Measurements from ENCODE around the gene NXNL1. TPM values are rescaled to one million over a fixed set of nuclear protein-coding genes. Genes with fewer than 3 reads are reported as not detected.

NXNL1 gene
- total and polyA plus RNA-seq, 2 of the 8 experiments (the other 6 are each of a cell fraction or from before 2014, with no cell fraction given): not detected

DNA sequence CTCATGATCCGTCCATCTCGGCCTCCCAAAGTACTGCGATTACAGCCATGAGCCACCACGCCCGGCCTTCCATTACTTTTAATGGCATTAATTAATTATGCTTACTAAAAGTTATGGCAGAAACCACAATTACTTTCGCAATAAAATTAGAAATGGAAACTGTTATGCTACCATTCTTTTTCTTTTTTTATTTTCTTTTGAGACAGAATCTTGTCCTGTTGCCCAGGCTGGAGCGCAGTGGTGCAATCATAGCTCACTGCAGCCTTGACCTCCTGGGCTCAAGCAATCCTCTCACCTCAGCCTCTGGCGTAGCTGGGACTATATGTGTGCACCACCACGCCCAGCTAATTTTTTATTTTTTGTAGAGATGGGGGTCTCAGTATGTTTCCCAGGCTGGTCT is 50.7 kb downstream of the NXNL1 start:
- H4K8ac ChIP-seq (ENCODE audit: extremely low read depth, insufficient read depth, low read length): no peak overlapping the region
- DNase-seq (ENCODE audit: low read depth in 1 of 2, low spot score in 2 of 2): no peak
- WGBS, 2 experiments (ENCODE audit: extremely low coverage in 1 of 2, insufficient coverage in 1 of 2, insufficient read length in 1 of 2, insufficient replicate concordance in 2 of 2, low coverage in 1 of 2, low lambda C conversion rate in 2 of 2, missing lambda C conversion rate in 1 of 2): 93% methylated on average over 9 of the region's 9 CpGs; no CpG with 5 or more reads in 1 of the 2 experiments
- H3K14ac ChIP-seq (ENCODE audit: insufficient read length): no peak overlapping the region
- peaks cover 0 to 21% (median 10%) of the 10 kb centered on the region in 4 experiments; a peak in 6 of 7 replicates for H3K4me1 ChIP-seq (replicated peaks in 1 of 4; ENCODE audit: control insufficient read depth in 3 of 4, insufficient read depth in 4 of 4, low read length in 3 of 4)
- H3K9me3 ChIP-seq (ENCODE audit: insufficient read depth in 2 of 2, low read depth in 1 of 2, low read length in 1 of 2): no peaks in the 10 kb centered on the region
- H4K20me1 ChIP-seq (replicated peaks in 1 of 2; ENCODE audit: control insufficient read depth in 1 of 2, insufficient read depth in 2 of 2, low read length in 2 of 2): no peaks in the 10 kb centered on the region
- H3K36me3 ChIP-seq (ENCODE audit: control insufficient read depth in 2 of 4, insufficient read depth in 4 of 4, low read length in 3 of 4): peaks cover 0 to 7% (median 0%) of the 10 kb centered on the region in 4 experiments; a peak in 2 of 8 replicates
- H4K91ac ChIP-seq (replicated peaks; ENCODE audit: insufficient read length, low read length): no peak overlapping the region
- POLR2A ChIA-PET (ENCODE audit: partially characterized antibody): interaction anchor here (1.4 kb wide), 1 partner anchor 9 kb away, joined by 3 read pairs; the partner anchor contains the start of gene MVB12A
- H2BK20ac ChIP-seq (ENCODE audit: low read length): no peak overlapping the region
- no peak overlapping the region for H3K23ac ChIP-seq (ENCODE audit: insufficient read length)
- H2AK5ac ChIP-seq (ENCODE audit: low read depth, low read length): no peak overlapping the region
- H2BK5ac ChIP-seq (ENCODE audit: low read depth, low read length): no peak overlapping the region
- no peak overlapping the region for H2BK12ac ChIP-seq (ENCODE audit: low read depth, low read length)
- no peak overlapping the region for H3K4me3 ChIP-seq (ENCODE audit: extremely low read depth in 1 of 4, insufficient read depth in 2 of 4, low read depth in 3 of 4, low read length in 4 of 4)
- no peaks in the 10 kb centered on the region; the same call in 1 of the 2 replicates for H3K79me1 ChIP-seq (ENCODE audit: low read depth, low read length)
- H3K27me3 ChIP-seq (replicated peaks in 1 of 4; ENCODE audit: control insufficient read depth in 3 of 4, extremely low read depth in 1 of 4, insufficient read depth in 3 of 4, low read length in 3 of 4): peaks cover 0 to 3% (median 0%) of the 10 kb centered on the region in 4 experiments; a peak in 1 of 7 replicates
- no peak overlapping the region for H2BK120ac ChIP-seq (replicated peaks; ENCODE audit: low read depth, low read length)
- H4K5ac ChIP-seq (ENCODE audit: insufficient read length, low read depth, low read length): no peak overlapping the region
- no peak overlapping the region for H3K27ac ChIP-seq (ENCODE audit: low read depth, low read length)
- no peak overlapping the region for H3K4me2 ChIP-seq (ENCODE audit: insufficient read depth in 1 of 2, low read depth in 2 of 2, low read length in 2 of 2)
- peaks cover 2% of the 10 kb centered on the region; the same call in 1 of the 2 replicates for H3K23me2 ChIP-seq (ENCODE audit: low read depth, low read length)
- no peak overlapping the region for H3K56ac ChIP-seq (replicated peaks; ENCODE audit: insufficient read length, low read depth, low read length)
- CTCF ChIA-PET (ENCODE audit: partially characterized antibody): interaction anchor here (0.6 to 1.3 kb wide), 5 partner anchors 10 to 196 kb away, joined by 3 to 4 read pairs (median 3); partner anchors contain the start of gene MVB12A
- H3K79me2 ChIP-seq (ENCODE audit: control insufficient read depth in 1 of 2, insufficient read depth in 2 of 2, low read length in 2 of 2): peaks cover 0 to 4% of the 10 kb centered on the region in 2 experiments; a peak in 1 of 4 replicates
- H3K18ac ChIP-seq (ENCODE audit: extremely low read depth, low read length): no peak overlapping the region
- H2BK15ac ChIP-seq (ENCODE audit: low read length): no peak overlapping the region
- H2AFZ ChIP-seq (ENCODE audit: low read length): no peak overlapping the region
- H3K4ac ChIP-seq (replicated peaks; ENCODE audit: insufficient read length, low read depth, low read length): no peak overlapping the region
- FAIRE-seq: no peak
- H3K9ac ChIP-seq (replicated peaks in 1 of 4; ENCODE audit: extremely low read depth in 1 of 4, low read depth in 3 of 4, low read length in 3 of 4): no peak overlapping the region
- no peak for TF ChIP-seq RAD21 (IDR thresholded peaks at IDR 0.05 in 1 of 2, conservative IDR thresholded peaks at IDR 0.05 in 1 of 2; ENCODE audit: low read depth in 2 of 2, low read length in 2 of 2)

Measured in H1 (cell line).